Panc1 (cell line): ENCODE measurements around the gene TRAF3IP1. TPM values are rescaled to one million over a fixed set of nuclear protein-coding genes. Genes with fewer than 3 reads are reported as not detected.

Experiments used
- ATAC-seq: fragments of 200-7000 bp; cut with Tn5 transposase; 2 replicates; pipeline ENCODE4 v1.9.1; 2020; ENCODE audit warnings: mild to moderate bottlenecking, moderate library complexity
- BruUV-seq: library from RNA; stranded (reverse); fragments of 400-500 nt; replicated peaks from 2 replicates; lab custom pipeline; 2021; lab: Mats Ljungman, UMichigan
- CTCF ChIA-PET: fragments of 300-600 bp; sonication (Branson Sonifier 250); formaldehyde crosslinking; loops from one replicate; lab custom pipeline; 2022; ENCODE audit warnings: antibody characterized with exemption; lab: Charles Lee
- POLR2A ChIA-PET: fragments of 300-600 bp; sonication (Branson Sonifier 250); formaldehyde crosslinking; loops from one replicate; lab custom pipeline; 2022; ENCODE audit warnings: antibody characterized with exemption; lab: Charles Lee
- DNase-seq: peaks from one replicate; pipeline ENCODE4 v3.0.0-alpha.2; 2010; ENCODE audit warnings: low read depth, low spot score
- H3K27ac ChIP-seq: 2 replicates; pipeline ENCODE4 v1.5.1; 2011; ENCODE audit warnings: mild to moderate bottlenecking, low read length, inconsistent platforms
- H3K27me3 ChIP-seq: fragments of 200-500 bp; sonication (Bioruptor generic); 2 replicates; pipeline ENCODE4 v1.6.0; 2014; ENCODE audit warnings: low read length, inconsistent platforms; ENCODE audit not compliant: control insufficient read depth, insufficient read depth
- H3K36me3 ChIP-seq: fragments of 200-500 bp; sonication (Bioruptor generic); 2 replicates; pipeline ENCODE4 v1.5.1; 2014; ENCODE audit warnings: inconsistent platforms, mild to moderate bottlenecking, low read length, moderate library complexity; ENCODE audit not compliant: control insufficient read depth, insufficient read depth
- H3K4me1 ChIP-seq: 2 replicates; pipeline ENCODE4 v1.5.1; 2011; ENCODE audit warnings: inconsistent platforms, mild to moderate bottlenecking, low read length, moderate library complexity; ENCODE audit not compliant: control insufficient read depth, insufficient read depth
- H3K4me3 ChIP-seq, 2 experiments: 2 replicates each; pipeline ENCODE4 v1.5.1; 2011 to 2012; ENCODE audit warnings: low read depth in 2 of 2, low read length in 2 of 2, mild to moderate bottlenecking in 2 of 2, inconsistent platforms in 1 of 2, moderate library complexity in 1 of 2
- H3K9me3 ChIP-seq: fragments of 200-500 bp; sonication (Bioruptor generic); 2 replicates; pipeline ENCODE4 v1.5.1; 2014; ENCODE audit warnings: low read depth, mild to moderate bottlenecking, inconsistent platforms, low read length, moderate library complexity; ENCODE audit not compliant: control insufficient read depth, insufficient read depth
- POLR2AphosphoS5 ChIP-seq: IDR thresholded peaks from 2 replicates; pipeline ENCODE4 v1.6.1; 2012; ENCODE audit warnings: mild to moderate bottlenecking, low read depth, low read length, moderate library complexity
- SIN3A ChIP-seq: IDR thresholded peaks from 2 replicates; pipeline ENCODE4 v1.6.1; 2012; ENCODE audit warnings: low read depth, mild to moderate bottlenecking, low read length, moderate library complexity, borderline replicate concordance; ENCODE audit not compliant: insufficient read depth
- TCF7L2 ChIP-seq: IDR thresholded peaks from 2 replicates; pipeline ENCODE4 v1.6.1; 2011; ENCODE audit warnings: mild to moderate bottlenecking, low read depth, low read length, inconsistent platforms
- in situ Hi-C: cut with HindIII; loops from 2 replicates; pipeline ENCODE4 v1.10.0; 2016; ENCODE audit warnings: low sequenced_read_pairs, low pct_unique_long_range_greater_than_20kb
- intact Hi-C: fragments of 100-400 bp; cut with micrococcal nuclease; formaldehyde crosslinking; loops from one replicate; pipeline ENCODE4 v1.10.0; 2022; ENCODE audit not compliant: unreplicated experiment
- total RNA-seq: library from RNA; stranded (reverse); gene quantifications from one replicate; pipeline ENCODE4 v1.2.1, GENCODE V29; 2021; ENCODE audit not compliant: unreplicated experiment
- TF ChIP-seq, protein P1 (sequence below), 2 experiments: IDR thresholded peaks; 2 replicates each; pipeline ENCODE4 v1.6.1; 2011 to 2012; ENCODE audit warnings: low read depth in 2 of 2, control low read depth in 1 of 2, low read length in 1 of 2, mild to moderate bottlenecking in 1 of 2, moderate library complexity in 1 of 2; ENCODE audit not compliant: insufficient read depth in 1 of 2
- TF ChIP-seq, protein P2 (sequence below): fragments of 450-650 bp; IDR thresholded peaks from 2 replicates; pipeline ENCODE4 v1.5.1; 2017; ENCODE audit warnings: mild to moderate bottlenecking

The TRAF3IP1 gene
- total RNA-seq, 1 experiment from 2014 or later, result 23.4 TPM

DNA sequence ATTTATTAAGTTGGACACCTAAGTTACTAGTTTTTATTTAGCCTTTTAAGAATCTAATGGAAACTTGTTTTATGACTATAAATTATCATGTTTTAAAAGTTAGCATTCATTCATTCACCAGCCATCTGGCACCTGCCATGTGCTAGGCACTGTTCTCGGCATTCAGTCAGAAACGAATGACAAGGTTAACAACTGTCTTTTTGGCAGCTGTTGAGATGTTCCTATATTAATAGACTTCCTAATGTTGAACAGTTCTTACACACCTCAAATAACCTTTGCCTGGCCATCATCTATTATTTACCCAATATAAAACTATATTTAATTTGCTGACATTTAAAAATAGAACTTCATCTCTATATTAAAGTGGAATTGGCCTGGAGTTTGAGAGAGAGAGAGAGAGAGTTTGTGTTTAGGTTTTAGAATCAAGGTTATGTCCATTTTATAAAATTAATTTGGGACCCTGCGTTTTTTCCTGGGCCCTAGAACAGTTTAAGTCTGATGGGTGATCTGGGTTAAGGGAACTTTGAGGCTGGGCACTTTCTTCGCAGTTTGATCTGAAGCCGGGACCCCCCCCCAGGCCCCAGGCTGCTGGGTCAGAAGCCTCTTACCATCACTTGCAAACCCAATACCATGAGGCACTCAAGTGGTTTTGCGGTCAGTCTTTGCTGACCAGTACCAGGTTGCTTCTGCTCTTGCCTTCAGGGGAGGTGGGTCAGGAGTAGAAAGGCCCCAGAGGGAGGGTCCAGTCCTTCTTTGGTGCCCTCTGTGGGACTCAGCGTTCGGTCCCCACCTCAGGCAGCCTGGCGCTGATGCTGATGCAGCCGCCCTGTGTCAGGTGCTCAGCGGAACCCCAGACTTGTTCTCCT lies 58.1 kb downstream of the TRAF3IP1 start:
- Histone ChIP-seq H3K27ac (no peak overlapping the region), H3K4me3 (no peak overlapping the region), H3K4me1 (no peaks in the 10 kb centered on the region), H3K27me3 (no peaks in the 10 kb centered on the region), H3K9me3 (no peaks in the 10 kb centered on the region), H3K36me3 (no peaks in the 10 kb centered on the region)
- no TSS peak for BruUV-seq
- ATAC-seq (no peak), DNase-seq (no peak)
- ChIA-PET POLR2A (no interaction called here), CTCF (no interaction called here)
- intact Hi-C loops, result no loop called here
- in situ Hi-C loops, result no loop called here
- TF ChIP-seq SIN3A (no peak), POLR2AphosphoS5 (no peak), TCF7L2 (no peak)
- TF ChIP-seq, protein P1, sequence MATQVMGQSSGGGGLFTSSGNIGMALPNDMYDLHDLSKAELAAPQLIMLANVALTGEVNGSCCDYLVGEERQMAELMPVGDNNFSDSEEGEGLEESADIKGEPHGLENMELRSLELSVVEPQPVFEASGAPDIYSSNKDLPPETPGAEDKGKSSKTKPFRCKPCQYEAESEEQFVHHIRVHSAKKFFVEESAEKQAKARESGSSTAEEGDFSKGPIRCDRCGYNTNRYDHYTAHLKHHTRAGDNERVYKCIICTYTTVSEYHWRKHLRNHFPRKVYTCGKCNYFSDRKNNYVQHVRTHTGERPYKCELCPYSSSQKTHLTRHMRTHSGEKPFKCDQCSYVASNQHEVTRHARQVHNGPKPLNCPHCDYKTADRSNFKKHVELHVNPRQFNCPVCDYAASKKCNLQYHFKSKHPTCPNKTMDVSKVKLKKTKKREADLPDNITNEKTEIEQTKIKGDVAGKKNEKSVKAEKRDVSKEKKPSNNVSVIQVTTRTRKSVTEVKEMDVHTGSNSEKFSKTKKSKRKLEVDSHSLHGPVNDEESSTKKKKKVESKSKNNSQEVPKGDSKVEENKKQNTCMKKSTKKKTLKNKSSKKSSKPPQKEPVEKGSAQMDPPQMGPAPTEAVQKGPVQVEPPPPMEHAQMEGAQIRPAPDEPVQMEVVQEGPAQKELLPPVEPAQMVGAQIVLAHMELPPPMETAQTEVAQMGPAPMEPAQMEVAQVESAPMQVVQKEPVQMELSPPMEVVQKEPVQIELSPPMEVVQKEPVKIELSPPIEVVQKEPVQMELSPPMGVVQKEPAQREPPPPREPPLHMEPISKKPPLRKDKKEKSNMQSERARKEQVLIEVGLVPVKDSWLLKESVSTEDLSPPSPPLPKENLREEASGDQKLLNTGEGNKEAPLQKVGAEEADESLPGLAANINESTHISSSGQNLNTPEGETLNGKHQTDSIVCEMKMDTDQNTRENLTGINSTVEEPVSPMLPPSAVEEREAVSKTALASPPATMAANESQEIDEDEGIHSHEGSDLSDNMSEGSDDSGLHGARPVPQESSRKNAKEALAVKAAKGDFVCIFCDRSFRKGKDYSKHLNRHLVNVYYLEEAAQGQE (IDR thresholded peaks at IDR 0.05; ENCODE audit: insufficient read depth in 1 of 2, low read depth in 2 of 2, low read length in 1 of 2), result no peak
- TF ChIP-seq, protein P2, sequence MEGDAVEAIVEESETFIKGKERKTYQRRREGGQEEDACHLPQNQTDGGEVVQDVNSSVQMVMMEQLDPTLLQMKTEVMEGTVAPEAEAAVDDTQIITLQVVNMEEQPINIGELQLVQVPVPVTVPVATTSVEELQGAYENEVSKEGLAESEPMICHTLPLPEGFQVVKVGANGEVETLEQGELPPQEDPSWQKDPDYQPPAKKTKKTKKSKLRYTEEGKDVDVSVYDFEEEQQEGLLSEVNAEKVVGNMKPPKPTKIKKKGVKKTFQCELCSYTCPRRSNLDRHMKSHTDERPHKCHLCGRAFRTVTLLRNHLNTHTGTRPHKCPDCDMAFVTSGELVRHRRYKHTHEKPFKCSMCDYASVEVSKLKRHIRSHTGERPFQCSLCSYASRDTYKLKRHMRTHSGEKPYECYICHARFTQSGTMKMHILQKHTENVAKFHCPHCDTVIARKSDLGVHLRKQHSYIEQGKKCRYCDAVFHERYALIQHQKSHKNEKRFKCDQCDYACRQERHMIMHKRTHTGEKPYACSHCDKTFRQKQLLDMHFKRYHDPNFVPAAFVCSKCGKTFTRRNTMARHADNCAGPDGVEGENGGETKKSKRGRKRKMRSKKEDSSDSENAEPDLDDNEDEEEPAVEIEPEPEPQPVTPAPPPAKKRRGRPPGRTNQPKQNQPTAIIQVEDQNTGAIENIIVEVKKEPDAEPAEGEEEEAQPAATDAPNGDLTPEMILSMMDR, result no peak

DNA sequence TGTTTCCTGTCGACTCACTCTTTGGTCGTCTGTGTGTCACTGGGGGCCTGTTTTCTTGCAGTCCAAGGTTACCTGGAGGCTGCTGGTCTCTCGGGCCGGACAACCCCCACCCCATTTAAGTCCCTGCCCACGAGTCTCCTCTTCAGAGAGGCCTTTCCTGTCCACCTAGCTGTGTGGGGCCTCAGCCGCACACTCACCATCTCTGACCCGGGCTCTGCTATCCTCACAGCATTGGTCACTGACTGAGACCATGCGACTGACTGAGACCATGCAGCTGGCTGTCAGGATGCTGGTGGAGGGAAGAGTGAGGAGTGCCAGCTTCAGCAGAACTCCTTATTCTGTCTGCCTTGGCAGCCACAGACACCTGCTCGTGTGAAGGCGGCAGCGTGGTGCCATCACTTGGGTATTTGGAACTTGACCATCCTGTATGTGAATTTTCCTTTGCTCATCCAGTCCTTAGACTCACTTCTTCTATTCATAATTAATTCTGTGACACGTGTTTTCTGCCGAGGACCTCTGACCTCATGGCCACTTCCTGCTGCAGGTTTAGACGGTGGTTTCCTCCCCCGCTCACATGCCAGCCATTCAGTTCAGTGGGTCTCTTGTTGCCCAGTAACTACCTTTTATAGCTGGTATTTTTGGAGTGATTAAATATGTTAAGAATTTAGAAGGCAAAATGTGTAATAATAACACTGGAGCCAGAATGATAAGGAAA lies 58.9 kb downstream of the TRAF3IP1 start:
- in situ Hi-C loops, result no loop called here
- TF ChIP-seq TCF7L2, result no peak
- ChIA-PET CTCF (no interaction called here), POLR2A (no interaction called here)
- DNase-seq (no peak), ATAC-seq (no peak; the same call in 1 of the 2 replicates)
- Histone ChIP-seq H3K27ac (no peak overlapping the region), H3K9me3 (no peaks in the 10 kb centered on the region), H3K4me3 (no peak overlapping the region), H3K27me3 (no peaks in the 10 kb centered on the region), H3K36me3 (no peaks in the 10 kb centered on the region), H3K4me1 (no peaks in the 10 kb centered on the region)
- BruUV-seq, result no TSS peak
- intact Hi-C loops, result no loop called here
